K562 (cell line): Measurements from ENCODE around the gene ARHGAP25. TPM values are rescaled to one million over a fixed set of nuclear protein-coding genes. Genes with fewer than 3 reads are reported as not detected.

ENCODE experiments used
- ATAC-seq: fragments of 200-7000 bp; cut with Tn5 transposase; 3 replicates; pipeline ENCODE4 v1.9.1; 2020; ENCODE audit warnings: moderate library complexity
- BruUV-seq: library from RNA; stranded (reverse); fragments of 400-500 nt; replicated peaks from 2 replicates; lab custom pipeline; 2021; lab: Mats Ljungman, UMichigan
- CTCF ChIA-PET: fragments of 300-600 bp; formaldehyde crosslinking; extraction: SDS; loops from one replicate; lab custom pipeline; 2021; ENCODE audit warnings: low intra/inter-chr PET ratio; lab: Yijun Ruan, JAX
- POLR2A ChIA-PET: fragments of 300-600, 350-650 bp; sonication (Branson Sonifier 250); formaldehyde crosslinking; extraction: SDS; loops from one replicate; lab custom pipeline; 2021; ENCODE audit warnings: antibody characterized with exemption, inconsistent platforms; lab: Yijun Ruan, JAX
- DNase-seq, 4 experiments: peaks; one replicate each; pipeline versions ENCODE4 v3.0.0 to v3.0.0-alpha.2; 2011 to 2018; ENCODE audit warnings: low spot score in 3 of 4, mixed read lengths in 3 of 4; ENCODE audit errors: extremely low read depth in 1 of 4
- FAIRE-seq: peaks from 2 replicates; lab custom pipeline; 2011; peaks lifted over from hg19 to GRCh38; lab: Jason Lieb, UNC
- H2AFZ ChIP-seq: 2 replicates; pipeline ENCODE4 v1.6.0; 2011; ENCODE audit warnings: low read depth, low read length, control low read depth, inconsistent platforms
- H3K27ac ChIP-seq: fragments of 200-600 bp; 3 replicates; pipeline ENCODE4 v1.8.0; 2011; ENCODE audit warnings: low read depth, mild to moderate bottlenecking, control low read depth, inconsistent platforms, low read length, moderate library complexity, mixed read lengths; ENCODE audit errors: extremely low read depth
- H3K27me3 ChIP-seq, 2 experiments: fragments of 300-600 bp in 1 of 2; 2 replicates in 1 of 2; 3 replicates in 1 of 2; pipeline versions ENCODE4 v1.6.0 to v1.8.0; 2011; ENCODE audit warnings: inconsistent platforms in 2 of 2, low read length in 2 of 2, mild to moderate bottlenecking in 1 of 2, mixed read lengths in 1 of 2, moderate library complexity in 1 of 2; ENCODE audit not compliant: control insufficient read depth in 2 of 2, insufficient read depth in 2 of 2
- H3K36me3 ChIP-seq: fragments of 300-600 bp; 3 replicates; pipeline ENCODE4 v1.8.0; 2011; ENCODE audit warnings: mild to moderate bottlenecking, low read length, inconsistent platforms; ENCODE audit not compliant: control insufficient read depth, insufficient read depth
- H3K4me1 ChIP-seq, 2 experiments: fragments of 200-600 bp in 1 of 2; replicated peaks in 1 of 2; 2 replicates in 1 of 2; 3 replicates in 1 of 2; pipeline versions ENCODE4 v1.5.1 to v1.8.0; 2011; ENCODE audit warnings: inconsistent platforms in 2 of 2, low read length in 2 of 2, mild to moderate bottlenecking in 1 of 2, mixed read lengths in 1 of 2, moderate library complexity in 1 of 2; ENCODE audit not compliant: control insufficient read depth in 2 of 2, insufficient read depth in 2 of 2
- H3K4me2 ChIP-seq: 2 replicates; pipeline ENCODE4 v1.6.1; 2011; ENCODE audit warnings: low read length, control low read depth, inconsistent platforms, mixed read lengths; ENCODE audit not compliant: insufficient read depth
- H3K4me3 ChIP-seq: fragments of 200-600 bp; sonication (generic), shearing (Covaris generic); 2 replicates; pipeline ENCODE4 v1.5.1; 2016; ENCODE audit warnings: control low read depth, inconsistent platforms
- H3K79me2 ChIP-seq: fragments of 200-600 bp; 3 replicates; pipeline ENCODE4 v1.8.0; 2011; ENCODE audit warnings: low read length, inconsistent platforms; ENCODE audit not compliant: control insufficient read depth, insufficient read depth
- H3K9ac ChIP-seq, 2 experiments: 2 replicates each; pipeline versions ENCODE4 v1.6.0 to v1.6.1; 2011; ENCODE audit warnings: low read depth in 2 of 2, low read length in 2 of 2, control low read depth in 1 of 2, inconsistent platforms in 1 of 2, mild to moderate bottlenecking in 1 of 2, mixed read lengths in 1 of 2; ENCODE audit not compliant: insufficient read depth in 1 of 2
- H3K9me1 ChIP-seq: one replicate; pipeline ENCODE4 v1.6.0; 2011; ENCODE audit warnings: inconsistent platforms, mild to moderate bottlenecking, low read length, moderate library complexity; ENCODE audit not compliant: control insufficient read depth, insufficient read depth
- H3K9me3 ChIP-seq: replicated peaks from 2 replicates; pipeline ENCODE4 v1.5.1; 2011; ENCODE audit warnings: low read depth, low read length, inconsistent platforms; ENCODE audit not compliant: control insufficient read depth, insufficient read depth
- H4K20me1 ChIP-seq: replicated peaks from 2 replicates; pipeline ENCODE4 v1.6.1; 2011; ENCODE audit warnings: low read length, inconsistent platforms, mixed read lengths; ENCODE audit not compliant: control insufficient read depth, insufficient read depth
- CEBPB ChIP-seq: fragments of 450-650 bp; IDR thresholded peaks from 2 replicates; pipeline ENCODE4 v1.6.1; 2016; ENCODE audit warnings: missing genetic modification characterization, missing compliant biosample characterization
- CEBPG ChIP-seq, 3 experiments: fragments of 200-800 bp in 1 of 3; sonication (Bioruptor generic) in 1 of 3; sonication (generic) in 1 of 3; formaldehyde crosslinking in 1 of 3; IDR thresholded peaks in 2 of 3; conservative IDR thresholded peaks in 1 of 3; 2 replicates each; pipeline versions ENCODE4 v1.6.1 to v1.8.0; 2016 to 2022; ENCODE audit warnings: missing compliant biosample characterization in 2 of 3, missing genetic modification characterization in 2 of 3, mild to moderate bottlenecking in 1 of 3, missing genetic modification reagents in 1 of 3
- MCM5 ChIP-seq: fragments of 450-650 bp; IDR thresholded peaks from 2 replicates; pipeline ENCODE4 v1.6.1; 2016; ENCODE audit warnings: low read depth
- MEF2A ChIP-seq: IDR thresholded peaks from 2 replicates; pipeline ENCODE4 v1.6.1; 2011; ENCODE audit warnings: low read depth, mild to moderate bottlenecking, low read length, moderate library complexity; ENCODE audit not compliant: control insufficient read depth
- PRMT5 ChIP-seq: sonication (generic); formaldehyde crosslinking; IDR thresholded peaks from 2 replicates; pipeline ENCODE4 v1.5.0; 2020; ENCODE audit warnings: missing genetic modification reagents
- SAFB2 ChIP-seq: fragments of 200-400 bp; formaldehyde crosslinking; IDR thresholded peaks from 2 replicates; pipeline ENCODE4 v1.6.1; 2018; ENCODE audit warnings: borderline replicate concordance, low read length, low read depth, moderate library complexity; ENCODE audit not compliant: severe bottlenecking
- ZC3H11A ChIP-seq: IDR thresholded peaks from 2 replicates; pipeline ENCODE4 v1.6.1; 2012; ENCODE audit warnings: low read depth, low read length, improper control_type of control experiment
- WGBS: fragments of 100-300 bp; shearing (Covaris generic); methylation state at CpG from one replicate; pipeline ENCODE4 v1.1.6; 2016; ENCODE audit warnings: low coverage, mixed read lengths; ENCODE audit not compliant: insufficient coverage; ENCODE audit errors: missing lambda C conversion rate; 5-methylcytosine and 5-hydroxymethylcytosine counted together
- in situ Hi-C: fragments of 300-500 bp; cut with MboI; formaldehyde crosslinking; loops from 4 replicates; pipeline ENCODE4 v1.15.0; 2018; ENCODE audit warnings: inconsistent platforms, mixed read lengths
- intact Hi-C: fragments of 100-400 bp; cut with micrococcal nuclease; formaldehyde crosslinking; loops from 2 replicates; pipeline ENCODE4 v1.14.2; 2022
- polyA plus RNA-seq, 8 experiments: library from polyadenylated mRNA; depleted of rRNA in 4 of 8; stranded (reverse) in 5 of 8; unstranded in 3 of 8; fragments of >200 nt; fragmentation: Nextera tagmentation in 2 of 8; fragmentation: Illumina TruSeq in 1 of 8; extraction: Ambion mirVana in 2 of 8; extraction: Trizol in 1 of 8; gene quantifications; 2 replicates each; pipeline versions ENCODE4 v1.2.1 to v1.2.3, GENCODE V29; 2011 to 2014; ENCODE audit warnings: inconsistent platforms in 1 of 8, missing spikeins in 1 of 8
- total RNA-seq, 7 experiments: library from RNA; depleted of rRNA in 6 of 7; stranded (reverse); fragments of >200 nt in 6 of 7; fragmentation: Illumina TruSeq in 2 of 7; extraction: Trizol in 2 of 7; gene quantifications; 2 replicates each; pipeline versions ENCODE4 v1.2.1 to v1.2.3, GENCODE V29; 2011 to 2021; ENCODE audit warnings: low replicate concordance in 1 of 7
- TF ChIP-seq, protein P1 (sequence below): fragments of 250-450 bp; sonication (Bioruptor Pico); IDR thresholded peaks from 2 replicates; pipeline ENCODE4 v1.5.0; 2022; ENCODE audit warnings: mild to moderate bottlenecking
- TF ChIP-seq, protein P2 (sequence below): fragments of 450-650 bp; IDR thresholded peaks from 2 replicates; pipeline ENCODE4 v1.6.1; 2016; ENCODE audit warnings: missing biosample characterization, missing genetic modification characterization
- TF ChIP-seq, protein P3 (sequence below), 2 experiments: fragments of 450-650 bp in 1 of 2; sonication (generic) in 1 of 2; formaldehyde crosslinking in 1 of 2; IDR thresholded peaks in 1 of 2; conservative IDR thresholded peaks in 1 of 2; 2 replicates each; pipeline versions ENCODE4 v1.6.1 to v1.8.1; 2016 to 2023; ENCODE audit warnings: mild to moderate bottlenecking in 2 of 2, moderate library complexity in 2 of 2, inconsistent platforms in 1 of 2, missing genetic modification reagents in 1 of 2
- TF ChIP-seq, protein P4 (sequence below): fragments of 250-450 bp; sonication (Bioruptor Pico); IDR thresholded peaks from 2 replicates; pipeline ENCODE4 v1.4.0; 2020

ARHGAP25 gene
- total and polyA plus RNA-seq, 9 of the 15 experiments (the other 6 are each of a cell fraction or from before 2014, with no cell fraction given), result 4.9 to 14.8 (median 10.7) TPM

DNA sequence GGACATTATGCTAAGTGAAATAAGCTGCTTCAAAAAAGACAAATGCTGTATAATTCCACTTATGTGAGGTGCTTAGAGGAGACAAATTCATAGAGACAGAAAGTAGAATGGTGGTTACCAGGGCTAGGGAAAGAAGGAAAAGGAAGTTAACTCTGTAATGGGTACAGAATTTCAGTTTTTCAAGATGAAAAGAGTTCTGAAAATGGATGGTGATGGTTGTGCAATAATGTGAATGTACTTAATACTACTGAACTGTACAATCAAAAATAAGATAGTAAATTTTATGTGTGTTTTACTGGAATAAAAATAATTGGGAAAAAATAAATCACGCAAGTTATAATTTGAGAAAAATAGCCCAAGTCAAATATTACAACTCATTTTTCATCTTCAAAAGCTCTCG is 27.5 kb downstream of the ARHGAP25 start:
- no peaks in the 10 kb centered on the region for H3K36me3 ChIP-seq
- H3K79me2 ChIP-seq, result no peaks in the 10 kb centered on the region
- peaks cover under 1 to 38% of the 10 kb centered on the region in 2 experiments; a peak in 4 of 5 replicates for H3K4me1 ChIP-seq
- no peaks in the 10 kb centered on the region for H3K9me1 ChIP-seq
- H2AFZ ChIP-seq, result no peak overlapping the region
- ChIA-PET CTCF (no interaction called here), POLR2A (no interaction called here)
- no peak overlapping the region for H3K4me3 ChIP-seq
- DNase-seq (no peak), FAIRE-seq (no peak), ATAC-seq (no peak)
- H3K27ac ChIP-seq, result peak overlapping the region; percentile 14; the same call in 1 of the 3 replicates
- H3K9me3 ChIP-seq, result no peaks in the 10 kb centered on the region
- no peak overlapping the region for H3K4me2 ChIP-seq
- 83% methylated on average over 2 of the region's 2 CpGs for WGBS
- H4K20me1 ChIP-seq, result no peaks in the 10 kb centered on the region
- H3K27me3 ChIP-seq, result no peaks in the 10 kb centered on the region
- in situ Hi-C loops (no loop called here), intact Hi-C loops (no loop called here)
- no peak overlapping the region for H3K9ac ChIP-seq
- BruUV-seq, result no TSS peak
- TF ChIP-seq ZC3H11A (no peak), MCM5 (no peak), CEBPG (CRISPR knock-in tag; IDR thresholded peaks at IDR 0.05) (0 out of 2 replicates have a peak, but pooled peaks have one; percentile 26), CEBPG (tag; conservative IDR thresholded peaks at IDR 0.05 in 1 of 2, IDR thresholded peaks at IDR 0.05 in 1 of 2) (peak; percentile 92 to 100), SAFB2 (no peak), MEF2A (no peak), PRMT5 (CRISPR knock-in tag) (no peak), CEBPB (peak; percentile 99)
- TF ChIP-seq, protein P1, sequence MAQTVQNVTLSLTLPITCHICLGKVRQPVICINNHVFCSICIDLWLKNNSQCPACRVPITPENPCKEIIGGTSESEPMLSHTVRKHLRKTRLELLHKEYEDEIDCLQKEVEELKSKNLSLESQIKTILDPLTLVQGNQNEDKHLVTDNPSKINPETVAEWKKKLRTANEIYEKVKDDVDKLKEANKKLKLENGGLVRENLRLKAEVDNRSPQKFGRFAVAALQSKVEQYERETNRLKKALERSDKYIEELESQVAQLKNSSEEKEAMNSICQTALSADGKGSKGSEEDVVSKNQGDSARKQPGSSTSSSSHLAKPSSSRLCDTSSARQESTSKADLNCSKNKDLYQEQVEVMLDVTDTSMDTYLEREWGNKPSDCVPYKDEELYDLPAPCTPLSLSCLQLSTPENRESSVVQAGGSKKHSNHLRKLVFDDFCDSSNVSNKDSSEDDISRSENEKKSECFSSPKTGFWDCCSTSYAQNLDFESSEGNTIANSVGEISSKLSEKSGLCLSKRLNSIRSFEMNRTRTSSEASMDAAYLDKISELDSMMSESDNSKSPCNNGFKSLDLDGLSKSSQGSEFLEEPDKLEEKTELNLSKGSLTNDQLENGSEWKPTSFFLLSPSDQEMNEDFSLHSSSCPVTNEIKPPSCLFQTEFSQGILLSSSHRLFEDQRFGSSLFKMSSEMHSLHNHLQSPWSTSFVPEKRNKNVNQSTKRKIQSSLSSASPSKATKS, result no peak
- TF ChIP-seq, protein P2, sequence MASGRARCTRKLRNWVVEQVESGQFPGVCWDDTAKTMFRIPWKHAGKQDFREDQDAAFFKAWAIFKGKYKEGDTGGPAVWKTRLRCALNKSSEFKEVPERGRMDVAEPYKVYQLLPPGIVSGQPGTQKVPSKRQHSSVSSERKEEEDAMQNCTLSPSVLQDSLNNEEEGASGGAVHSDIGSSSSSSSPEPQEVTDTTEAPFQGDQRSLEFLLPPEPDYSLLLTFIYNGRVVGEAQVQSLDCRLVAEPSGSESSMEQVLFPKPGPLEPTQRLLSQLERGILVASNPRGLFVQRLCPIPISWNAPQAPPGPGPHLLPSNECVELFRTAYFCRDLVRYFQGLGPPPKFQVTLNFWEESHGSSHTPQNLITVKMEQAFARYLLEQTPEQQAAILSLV, result peak; percentile 97
- TF ChIP-seq, protein P3, sequence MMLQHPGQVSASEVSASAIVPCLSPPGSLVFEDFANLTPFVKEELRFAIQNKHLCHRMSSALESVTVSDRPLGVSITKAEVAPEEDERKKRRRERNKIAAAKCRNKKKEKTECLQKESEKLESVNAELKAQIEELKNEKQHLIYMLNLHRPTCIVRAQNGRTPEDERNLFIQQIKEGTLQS (IDR thresholded peaks at IDR 0.05), result 0 out of 2 replicates have a peak, but pooled peaks have one; percentile 28
- TF ChIP-seq, protein P3 (CRISPR knock-in tag; conservative IDR thresholded peaks at IDR 0.05), result no peak
- TF ChIP-seq, protein P4, sequence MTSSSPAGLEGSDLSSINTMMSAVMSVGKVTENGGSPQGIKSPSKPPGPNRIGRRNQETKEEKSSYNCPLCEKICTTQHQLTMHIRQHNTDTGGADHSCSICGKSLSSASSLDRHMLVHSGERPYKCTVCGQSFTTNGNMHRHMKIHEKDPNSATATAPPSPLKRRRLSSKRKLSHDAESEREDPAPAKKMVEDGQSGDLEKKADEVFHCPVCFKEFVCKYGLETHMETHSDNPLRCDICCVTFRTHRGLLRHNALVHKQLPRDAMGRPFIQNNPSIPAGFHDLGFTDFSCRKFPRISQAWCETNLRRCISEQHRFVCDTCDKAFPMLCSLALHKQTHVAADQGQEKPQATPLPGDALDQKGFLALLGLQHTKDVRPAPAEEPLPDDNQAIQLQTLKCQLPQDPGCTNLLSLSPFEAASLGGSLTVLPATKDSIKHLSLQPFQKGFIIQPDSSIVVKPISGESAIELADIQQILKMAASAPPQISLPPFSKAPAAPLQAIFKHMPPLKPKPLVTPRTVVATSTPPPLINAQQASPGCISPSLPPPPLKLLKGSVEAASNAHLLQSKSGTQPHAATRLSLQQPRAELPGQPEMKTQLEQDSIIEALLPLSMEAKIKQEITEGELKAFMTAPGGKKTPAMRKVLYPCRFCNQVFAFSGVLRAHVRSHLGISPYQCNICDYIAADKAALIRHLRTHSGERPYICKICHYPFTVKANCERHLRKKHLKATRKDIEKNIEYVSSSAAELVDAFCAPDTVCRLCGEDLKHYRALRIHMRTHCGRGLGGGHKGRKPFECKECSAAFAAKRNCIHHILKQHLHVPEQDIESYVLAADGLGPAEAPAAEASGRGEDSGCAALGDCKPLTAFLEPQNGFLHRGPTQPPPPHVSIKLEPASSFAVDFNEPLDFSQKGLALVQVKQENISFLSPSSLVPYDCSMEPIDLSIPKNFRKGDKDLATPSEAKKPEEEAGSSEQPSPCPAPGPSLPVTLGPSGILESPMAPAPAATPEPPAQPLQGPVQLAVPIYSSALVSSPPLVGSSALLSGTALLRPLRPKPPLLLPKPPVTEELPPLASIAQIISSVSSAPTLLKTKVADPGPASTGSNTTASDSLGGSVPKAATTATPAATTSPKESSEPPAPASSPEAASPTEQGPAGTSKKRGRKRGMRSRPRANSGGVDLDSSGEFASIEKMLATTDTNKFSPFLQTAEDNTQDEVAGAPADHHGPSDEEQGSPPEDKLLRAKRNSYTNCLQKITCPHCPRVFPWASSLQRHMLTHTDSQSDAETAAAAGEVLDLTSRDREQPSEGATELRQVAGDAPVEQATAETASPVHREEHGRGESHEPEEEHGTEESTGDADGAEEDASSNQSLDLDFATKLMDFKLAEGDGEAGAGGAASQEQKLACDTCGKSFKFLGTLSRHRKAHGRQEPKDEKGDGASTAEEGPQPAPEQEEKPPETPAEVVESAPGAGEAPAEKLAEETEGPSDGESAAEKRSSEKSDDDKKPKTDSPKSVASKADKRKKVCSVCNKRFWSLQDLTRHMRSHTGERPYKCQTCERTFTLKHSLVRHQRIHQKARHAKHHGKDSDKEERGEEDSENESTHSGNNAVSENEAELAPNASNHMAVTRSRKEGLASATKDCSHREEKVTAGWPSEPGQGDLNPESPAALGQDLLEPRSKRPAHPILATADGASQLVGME, result no peak
